ENCODE data around the gene SEC14L1.

Gene SEC14L1

GRCh38 chr17:77216486-77216885, 75.7 kb downstream of the SEC14L1 start:
- no peak for DNase-seq

- no peak for DNase-seq
Observed at GRCh38 chr17:77217123-77217522, 76.4 kb downstream of the SEC14L1 start.

- DNase-seq = no peak
Observed at GRCh38 chr17:77217566-77217965, 76.8 kb downstream of the SEC14L1 start.

DNA sequence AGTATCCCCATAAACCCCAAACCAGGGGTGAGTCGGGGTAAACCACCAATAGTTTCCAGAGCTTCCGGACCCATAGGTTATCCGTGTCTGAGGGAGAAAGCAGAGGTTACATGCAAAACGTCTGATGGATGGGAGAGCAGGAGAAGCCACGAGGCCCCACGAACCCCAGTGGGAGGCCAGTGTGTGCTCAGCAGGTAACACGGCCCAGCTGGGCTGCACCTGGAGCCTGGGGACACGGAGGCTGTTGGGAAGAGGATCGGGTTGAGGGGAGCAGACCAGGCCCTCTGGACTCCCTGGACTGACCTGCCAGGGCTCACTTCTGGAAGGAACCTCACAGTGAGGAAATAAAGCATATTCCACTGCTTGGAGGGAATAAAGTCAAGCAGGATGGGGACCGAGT, 78.1 kb downstream of the SEC14L1 start:
- DNase-seq = no peak

GRCh38 chr17:77222356-77222755, 81.6 kb downstream of the SEC14L1 start:
- DNase-seq = no peak

DNA sequence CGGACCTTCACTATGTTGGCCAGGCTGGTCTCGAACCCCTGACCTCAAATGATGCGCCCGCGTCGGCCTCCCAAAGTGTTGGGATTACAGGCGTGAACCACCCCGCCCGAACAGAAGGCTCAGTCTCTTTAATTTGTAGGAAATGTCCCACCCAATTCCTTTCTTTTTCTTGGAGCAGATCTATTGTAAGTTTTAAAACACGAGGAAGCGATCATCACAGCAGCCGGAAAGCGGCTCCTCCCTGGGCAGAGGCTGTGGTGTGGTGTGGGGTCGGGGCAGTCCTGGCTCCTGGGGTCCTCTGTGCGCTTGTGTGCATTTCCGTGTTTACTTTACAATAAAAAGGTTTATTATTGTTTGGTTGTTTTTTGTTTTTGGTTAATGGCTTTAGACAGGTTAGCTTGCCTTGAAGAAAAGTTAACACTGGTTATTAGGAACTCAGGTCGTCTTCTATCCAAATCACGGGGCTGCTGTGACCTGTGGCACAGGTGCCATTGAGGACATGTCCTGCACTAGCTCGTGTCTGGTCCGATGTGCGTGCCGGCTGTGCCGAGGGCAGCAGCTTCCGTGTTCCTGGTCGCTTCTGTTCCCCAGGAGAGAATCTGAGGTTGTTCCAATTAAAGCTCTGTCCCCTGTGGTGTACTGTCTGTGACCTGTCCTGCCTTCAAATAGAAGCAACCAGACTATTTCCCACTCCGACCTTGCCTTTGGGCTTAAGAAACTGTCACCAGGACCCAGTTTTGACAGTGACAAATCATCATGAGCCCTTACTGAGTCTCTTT, 83.1 kb downstream of the SEC14L1 start:
- DNase-seq = no peak

- no peak for DNase-seq
Observed at GRCh38 chr17:77225265-77225664, 84.5 kb downstream of the SEC14L1 start.

DNA sequence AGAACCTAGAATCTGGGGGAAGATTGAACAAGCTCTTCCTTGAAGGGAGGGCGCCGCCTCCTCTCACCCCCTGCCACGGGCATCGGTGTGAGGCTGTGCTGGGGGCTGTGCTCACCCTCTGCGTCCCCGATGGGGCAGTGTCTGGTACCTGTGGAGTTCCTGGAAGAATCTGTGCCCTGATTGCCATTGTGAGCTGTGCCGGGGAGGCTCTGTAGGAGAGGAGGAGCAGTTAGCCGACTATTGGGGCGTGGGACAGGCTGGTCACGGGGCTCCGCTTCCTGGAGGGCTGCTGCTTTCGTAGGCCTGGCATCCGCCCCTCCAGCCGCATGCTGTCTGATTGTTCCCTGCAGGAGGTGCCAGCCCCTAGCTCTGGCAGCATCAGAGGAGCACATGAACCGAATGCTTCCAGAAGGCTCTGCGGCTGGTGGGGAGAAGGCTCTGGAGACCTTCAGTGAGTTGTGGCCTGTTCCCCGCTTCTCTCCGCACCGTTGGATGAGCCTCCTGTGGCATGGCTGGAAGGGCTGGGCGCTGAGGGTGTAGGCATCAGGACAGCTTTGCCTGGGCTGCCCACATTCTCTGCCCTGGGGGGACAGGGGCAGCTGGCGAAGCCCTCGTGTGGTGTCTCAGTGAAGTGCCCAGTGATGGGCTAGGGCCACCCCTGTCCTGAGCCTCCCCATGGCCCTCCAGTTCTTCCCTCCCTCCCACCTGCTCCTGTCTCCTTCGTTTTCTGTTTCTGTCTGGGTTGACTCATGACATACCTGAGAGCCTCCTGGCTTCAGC, 86.9 kb downstream of the SEC14L1 start:
- no peak for DNase-seq

GRCh38 chr17:77228241-77228752, 87.5 kb downstream of the SEC14L1 start:
- no peak for DNase-seq

DNA sequence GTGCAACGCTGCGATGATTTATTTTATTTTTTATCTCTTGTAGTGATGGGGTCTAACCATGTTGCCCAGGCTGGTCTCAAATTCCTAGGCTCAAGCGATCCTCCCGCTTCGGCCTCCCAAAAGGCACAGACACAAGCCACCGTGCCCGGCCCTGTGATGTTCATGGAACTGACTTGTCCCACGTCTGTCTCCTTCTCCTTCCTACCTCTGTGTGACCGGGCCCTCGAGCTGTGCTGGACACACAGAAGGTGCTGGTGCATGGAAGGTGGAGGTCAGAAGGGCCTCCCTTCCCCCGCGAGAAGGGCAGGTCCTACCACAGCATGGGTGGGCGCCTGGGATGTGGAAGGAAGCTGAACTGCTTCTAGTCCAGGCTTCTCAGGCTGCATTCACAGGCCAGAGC, 88.0 kb downstream of the SEC14L1 start:
- DNase-seq = no peak

DNA sequence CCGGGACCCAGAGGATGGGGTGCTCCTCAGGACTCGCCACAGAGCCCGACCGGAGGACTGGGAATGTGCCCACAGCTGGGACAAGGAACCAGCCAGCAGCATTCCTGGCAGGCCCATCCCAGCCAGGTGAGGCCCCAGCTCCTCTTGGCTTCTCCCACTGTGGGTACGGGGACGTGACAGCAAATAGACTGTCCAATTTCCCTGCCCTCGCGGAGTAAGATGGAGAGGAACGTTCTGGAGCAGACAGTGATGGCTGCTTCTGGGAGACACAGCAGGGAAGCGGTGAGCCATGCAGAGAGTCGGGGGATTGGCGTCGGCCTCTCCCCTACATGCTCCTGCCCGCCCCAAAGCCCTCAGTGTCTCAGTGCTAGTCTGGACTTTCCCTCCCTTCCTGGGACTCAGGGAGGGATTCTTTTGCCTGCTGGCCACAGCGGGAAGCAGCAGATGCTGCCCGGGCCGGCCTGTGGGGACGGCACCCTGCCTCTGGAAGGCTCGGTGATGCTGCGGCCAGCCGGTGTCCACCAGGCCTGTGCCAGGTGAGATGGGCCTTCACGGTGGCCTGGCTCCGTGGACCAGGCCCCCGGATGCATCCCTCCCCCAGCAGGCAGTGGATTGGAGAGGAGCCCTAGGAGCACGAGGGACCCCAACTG, 89.1 kb downstream of the SEC14L1 start:
- no peak for DNase-seq

- no peak for DNase-seq
Observed at GRCh38 chr17:77230436-77230830, 89.7 kb downstream of the SEC14L1 start.

DNA sequence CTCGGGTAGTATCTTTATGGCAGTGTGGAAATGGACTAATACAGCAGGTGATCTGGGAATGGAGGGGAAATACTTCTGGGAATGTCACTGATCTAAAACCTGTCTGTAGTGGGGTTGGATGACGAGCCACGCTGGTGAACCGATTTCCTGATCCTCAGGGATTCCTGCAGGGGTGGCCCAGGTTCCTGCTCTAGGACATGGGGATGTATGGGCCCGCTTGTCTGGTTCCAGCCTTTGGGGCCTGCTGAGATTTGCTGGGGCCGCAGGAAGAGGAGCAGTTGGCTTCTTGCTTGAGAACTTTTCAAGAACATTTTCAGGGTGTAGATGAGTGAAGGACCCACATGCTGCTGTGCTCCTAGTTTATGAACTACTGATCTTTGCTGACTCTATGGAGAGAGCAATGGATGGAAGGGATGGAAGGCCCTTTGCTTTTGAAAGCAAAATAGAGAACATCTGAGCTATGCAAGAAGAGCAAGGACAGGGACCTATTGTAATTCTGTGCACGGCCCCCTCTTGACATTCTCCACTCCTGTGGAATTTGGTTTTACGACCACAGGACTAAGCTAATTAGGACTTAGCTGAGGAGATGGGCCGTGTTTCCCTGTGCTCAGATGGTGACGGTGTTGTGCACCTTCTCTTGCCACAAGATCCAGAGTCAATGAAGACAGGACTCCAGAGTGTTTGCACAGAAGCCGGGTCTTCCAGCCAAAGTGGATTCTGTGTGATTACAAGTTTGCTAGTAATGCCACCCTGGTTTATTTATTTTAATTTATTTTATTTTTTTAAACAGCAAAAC, 90.5 kb downstream of the SEC14L1 start:
- DNase-seq = no peak

DNA sequence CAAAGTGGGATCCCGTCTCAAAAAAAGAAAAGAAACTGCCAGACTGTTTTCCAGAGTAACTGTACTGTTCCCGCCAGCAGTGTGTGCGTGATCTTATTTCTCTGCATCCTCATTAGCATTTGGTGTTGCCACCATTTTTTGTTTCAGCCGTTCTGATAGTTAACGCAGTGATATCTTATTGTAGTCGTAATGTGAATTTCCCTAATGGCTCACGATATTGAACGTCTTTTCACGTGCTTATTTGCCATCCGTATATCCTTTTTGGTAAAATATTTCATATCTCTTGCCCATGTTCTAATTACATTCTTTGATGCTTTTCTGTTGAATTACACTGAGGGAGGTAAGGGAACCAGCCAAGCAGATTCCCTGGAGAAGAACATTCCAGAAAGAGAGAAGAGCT, 92.4 kb downstream of the SEC14L1 start:
- DNase-seq = no peak

- DNase-seq = no peak
Observed at GRCh38 chr17:77233635-77234334, 93.0 kb downstream of the SEC14L1 start.

- DNase-seq = no peak
Observed at GRCh38 chr17:77234695-77235094, 93.9 kb downstream of the SEC14L1 start.

GRCh38 chr17:77235370-77235941, 94.7 kb downstream of the SEC14L1 start:
- peak in 1 of 2 donors; percentile 27 for DNase-seq

DNA sequence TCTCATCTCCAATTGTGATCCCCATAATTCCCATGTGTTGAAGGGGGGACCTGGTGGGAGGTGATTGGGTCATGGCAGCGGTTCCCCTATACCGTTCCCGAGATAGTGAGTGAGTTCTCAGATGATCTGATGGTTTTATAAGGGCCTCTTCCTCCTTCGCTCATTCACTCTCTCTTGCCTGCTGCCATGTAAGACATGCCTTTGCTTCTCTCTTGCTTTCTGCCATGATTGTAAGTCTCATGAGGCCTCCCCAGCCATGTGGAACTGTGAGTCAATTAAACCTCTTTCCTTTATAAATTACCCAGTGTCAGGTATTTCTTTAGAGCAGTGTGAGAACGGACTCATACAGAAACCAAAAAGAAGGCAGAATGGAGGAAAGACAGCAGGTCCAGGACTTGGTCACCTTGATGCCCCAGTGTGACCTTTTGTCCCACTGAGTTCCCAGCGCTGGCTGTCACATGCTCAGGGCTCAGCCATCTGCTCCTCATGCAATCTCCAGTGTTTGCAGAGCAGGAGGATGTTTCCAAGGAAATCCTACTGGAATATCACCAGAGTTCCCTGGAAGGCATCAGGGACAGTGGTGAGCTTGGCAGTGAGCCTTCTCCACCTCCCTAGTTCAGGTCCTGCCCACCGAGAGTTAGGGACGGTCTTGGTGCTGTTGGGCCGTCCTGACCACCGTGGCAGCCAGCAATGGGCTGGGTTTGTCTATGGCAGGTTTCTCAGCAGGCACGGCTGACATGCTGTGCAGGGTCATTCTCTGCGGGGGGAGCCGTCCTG, 96.7 kb downstream of the SEC14L1 start:
- no peak for DNase-seq

GRCh38 chr17:77240976-77241375, 100.2 kb downstream of the SEC14L1 start:
- DNase-seq = no peak

DNA sequence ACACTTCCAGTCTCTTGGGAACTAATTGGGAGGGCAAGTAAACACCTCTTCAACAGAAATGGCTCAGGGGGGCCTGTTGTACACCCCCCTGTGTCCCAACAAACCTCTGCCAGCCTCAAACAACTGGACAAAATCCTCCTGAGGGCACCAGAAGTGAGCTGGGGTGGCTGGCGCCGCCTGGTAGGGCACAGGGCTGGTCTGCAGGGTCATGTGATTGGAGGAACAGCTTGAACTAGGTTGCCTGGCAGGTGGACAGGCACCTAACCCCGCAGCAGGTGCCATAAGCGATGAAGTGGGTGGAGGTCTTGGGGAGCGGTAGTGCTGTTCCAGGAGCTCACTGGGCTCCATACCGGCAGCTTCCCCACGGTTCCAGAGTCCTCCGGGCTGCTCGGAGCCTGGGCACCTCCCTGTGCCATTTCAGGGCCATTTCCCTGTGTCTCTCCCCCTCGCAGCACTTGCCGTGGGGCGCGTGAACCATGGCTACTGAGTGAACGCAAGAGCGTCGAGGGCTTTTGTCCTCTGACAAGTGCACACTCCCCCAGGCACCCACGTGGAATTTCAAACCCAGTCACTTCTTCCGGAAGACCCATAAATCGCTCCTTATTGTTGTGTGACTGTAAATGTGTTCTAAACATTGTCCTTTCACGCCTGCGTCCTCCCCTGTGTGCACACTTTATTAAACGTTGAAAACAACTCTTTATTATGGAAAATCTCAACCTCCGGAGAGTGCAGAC, 101.5 kb downstream of the SEC14L1 start:
- DNase-seq = no peak
